CD8-positive, alpha-beta memory T cell (primary cell): Measurements from ENCODE around the gene RBM4. TPM values are rescaled to one million over a fixed set of nuclear protein-coding genes. Genes with fewer than 3 reads are reported as not detected.
"Not testable (repeated sequence)": the region's sequence is repeated elsewhere in the genome, so short reads cannot be mapped to it uniquely, and the experiment has no call there.

Experiments used
- CTCF ChIA-PET: fragments of 350-600 bp; sonication (Branson Sonifier 250); formaldehyde crosslinking; loops from one replicate; lab custom pipeline; 2021; ENCODE audit warnings: antibody characterized with exemption; lab: Charles Lee
- POLR2A ChIA-PET: fragments of 350-600 bp; sonication (Branson Sonifier 250); formaldehyde crosslinking; loops from one replicate; lab custom pipeline; 2021; ENCODE audit warnings: antibody characterized with exemption; lab: Charles Lee
- DNase-seq, 5 donors: peaks; one replicate each; pipeline versions ENCODE4 v3.0.0 to v3.0.0-alpha.2; 2020 to 2022; ENCODE audit warnings: mixed read lengths in 1 of 5
- H3K27ac ChIP-seq: one replicate; pipeline ENCODE4 v1.7.0; 2013; ENCODE audit warnings: low read depth, mild to moderate bottlenecking, low read length, moderate library complexity
- H3K27me3 ChIP-seq: 2 replicates; pipeline ENCODE4 v1.7.0; 2013; ENCODE audit warnings: low read length, mild to moderate bottlenecking; ENCODE audit not compliant: insufficient read depth, poor library complexity, severe bottlenecking
- H3K36me3 ChIP-seq: 2 replicates; pipeline ENCODE4 v1.7.0; 2013; ENCODE audit warnings: mild to moderate bottlenecking, low read length, moderate library complexity; ENCODE audit not compliant: insufficient read depth
- H3K4me1 ChIP-seq: 2 replicates; pipeline ENCODE4 v1.7.0; 2013; ENCODE audit warnings: mild to moderate bottlenecking, low read length, moderate library complexity; ENCODE audit not compliant: insufficient read depth
- H3K4me3 ChIP-seq: 2 replicates; pipeline ENCODE4 v1.7.0; 2013; ENCODE audit warnings: mild to moderate bottlenecking, low read length
- H3K9me3 ChIP-seq: 2 replicates; pipeline ENCODE4 v1.7.0; 2013; ENCODE audit warnings: mild to moderate bottlenecking, low read length
- H3K27ac Mint-ChIP-seq, 8 donors: one replicate each; pipeline ENCODE4 v1.8.0; 2020 to 2021; ENCODE audit warnings: mixed read lengths in 8 of 8, mild to moderate bottlenecking in 6 of 8, inconsistent platforms in 3 of 8, moderate library complexity in 3 of 8
- H3K27me3 Mint-ChIP-seq, 2 donors: one replicate each; pipeline ENCODE4 v1.8.0; 2020 to 2021; ENCODE audit warnings: mixed read lengths in 2 of 2, mild to moderate bottlenecking in 1 of 2, moderate library complexity in 1 of 2
- H3K36me3 Mint-ChIP-seq, 3 donors: one replicate each; pipeline ENCODE4 v1.8.0; 2020 to 2021; ENCODE audit warnings: mixed read lengths in 3 of 3, inconsistent platforms in 1 of 3, mild to moderate bottlenecking in 1 of 3
- H3K4me1 Mint-ChIP-seq, 3 donors: one replicate each; pipeline ENCODE4 v1.8.0; 2020 to 2021; ENCODE audit warnings: mixed read lengths in 3 of 3, inconsistent platforms in 1 of 3, mild to moderate bottlenecking in 1 of 3
- H3K4me3 Mint-ChIP-seq, 7 donors: one replicate each; pipeline ENCODE4 v1.8.0; 2020 to 2021; ENCODE audit warnings: mixed read lengths in 7 of 7, mild to moderate bottlenecking in 6 of 7, moderate library complexity in 4 of 7, inconsistent platforms in 2 of 7
- H3K9me3 Mint-ChIP-seq, 5 donors: one replicate each; pipeline ENCODE4 v1.8.0; 2020 to 2022; ENCODE audit warnings: mixed read lengths in 5 of 5, mild to moderate bottlenecking in 3 of 5, moderate library complexity in 2 of 5, inconsistent platforms in 1 of 5
- polyA plus RNA-seq: library from polyadenylated mRNA; unstranded; fragments of 300-500 nt; fragmentation: Illumina TruSeq; gene quantifications from one replicate; pipeline ENCODE4 v1.2.3, GENCODE V29; 2021
- total RNA-seq, 2 experiments: library from RNA; stranded (reverse); gene quantifications; one replicate each; pipeline ENCODE4 v1.2.3, GENCODE V29; 2021

RBM4 gene
- total and polyA plus RNA-seq, 3 experiments from 2014 or later = 115 to 224 (median 124) TPM

GRCh38 chr11:66606608-66607007, 31.9 kb upstream of the RBM4 start:
- H3K36me3 ChIP-seq, H3K9me3 ChIP-seq, H3K27me3 Mint-ChIP-seq, H3K4me3 ChIP-seq, H3K27me3 ChIP-seq, DNase-seq, H3K27ac ChIP-seq, H3K9me3 Mint-ChIP-seq, H3K4me3 Mint-ChIP-seq, H3K4me1 ChIP-seq: not testable (repeated sequence)
- POLR2A ChIA-PET = interaction anchor here (0.6 to 0.9 kb wide), 2 partner anchors 16 to 48 kb away, joined by 4 to 7 read pairs; no protein-coding TSS in a partner anchor
- peaks cover 6 to 14% (median 12%) of the 10 kb centered on the region in 3 donors for H3K4me1 Mint-ChIP-seq
- H3K36me3 Mint-ChIP-seq = peaks cover 0 to 39% (median 3%) of the 10 kb centered on the region in 3 donors
- peak overlapping the region in 1 of 8 donors; percentile 12 for H3K27ac Mint-ChIP-seq
- CTCF ChIA-PET = interaction anchor here (1.5 kb wide), 1 partner anchor 10 kb away, joined by 3 read pairs; the partner anchor contains the start of gene RBM14

GRCh38 chr11:66607126-66607834, 31.2 kb upstream of the RBM4 start:
- peaks cover 6% of the 10 kb centered on the region for H3K36me3 ChIP-seq
- peaks cover 0 to 34% (median 3%) of the 10 kb centered on the region in 3 donors for H3K36me3 Mint-ChIP-seq
- H3K4me3 Mint-ChIP-seq = no peak overlapping the region
- no peaks in the 10 kb centered on the region for H3K27me3 Mint-ChIP-seq
- H3K9me3 ChIP-seq = no peaks in the 10 kb centered on the region
- no peak overlapping the region for H3K27ac Mint-ChIP-seq
- POLR2A ChIA-PET = interaction anchor here (0.5 to 0.9 kb wide), 3 partner anchors 16 to 1683 kb away, joined by 3 to 4 read pairs (median 3); no protein-coding TSS in a partner anchor
- peaks cover 6 to 14% (median 12%) of the 10 kb centered on the region in 3 donors for H3K4me1 Mint-ChIP-seq
- no peaks in the 10 kb centered on the region for H3K9me3 Mint-ChIP-seq
- no peak overlapping the region for H3K27ac ChIP-seq
- no peaks in the 10 kb centered on the region for H3K27me3 ChIP-seq
- no peak overlapping the region for H3K4me3 ChIP-seq
- no peaks in the 10 kb centered on the region for H3K4me1 ChIP-seq
- no peak for DNase-seq
- CTCF ChIA-PET = no interaction called here

- Histone ChIP-seq H3K27ac (no peak overlapping the region), H3K4me3 (no peak overlapping the region), H3K36me3 (peaks cover 5% of the 10 kb centered on the region), H3K27me3 (no peaks in the 10 kb centered on the region), H3K4me1 (no peaks in the 10 kb centered on the region), H3K9me3 (no peaks in the 10 kb centered on the region)
- ChIA-PET POLR2A (no interaction called here), CTCF (interaction anchor here (0.8 kb wide), 1 partner anchor 15 kb away, joined by 3 read pairs; no protein-coding TSS in a partner anchor)
- Mint-ChIP-seq H3K4me1 (peaks cover 6 to 14% (median 12%) of the 10 kb centered on the region in 3 donors), H3K27ac (peak overlapping the region; percentile 9 to 83 (median 60)), H3K27me3 (no peaks in the 10 kb centered on the region), H3K9me3 (no peaks in the 10 kb centered on the region), H3K4me3 (no peak overlapping the region), H3K36me3 (peaks cover 0 to 18% (median 3%) of the 10 kb centered on the region in 3 donors)
- DNase-seq = no peak
These were observed 28.5 kb upstream of the RBM4 start for GRCh38 chr11:66609721-66610617.

GRCh38 chr11:66612458-66612857, 26.0 kb upstream of the RBM4 start:
- H3K4me3 ChIP-seq = no peak overlapping the region
- H3K27ac ChIP-seq = no peak overlapping the region
- H3K4me3 Mint-ChIP-seq = no peak overlapping the region
- ChIA-PET POLR2A (no interaction called here), CTCF (interaction anchor here (1.4 to 2.3 kb wide), 2 partner anchors 26 to 33 kb away, joined by 4 to 7 read pairs; partner anchors contain the start of gene RBM4)
- peaks cover 0 to 4% of the 10 kb centered on the region in 2 donors for H3K27me3 Mint-ChIP-seq
- H3K9me3 Mint-ChIP-seq = no peaks in the 10 kb centered on the region
- DNase-seq = no peak
- H3K4me1 Mint-ChIP-seq = peaks cover 16 to 33% (median 23%) of the 10 kb centered on the region in 3 donors
- H3K36me3 ChIP-seq = no peaks in the 10 kb centered on the region
- H3K4me1 ChIP-seq = peaks cover 8% of the 10 kb centered on the region
- H3K36me3 Mint-ChIP-seq = peaks cover 0 to 13% (median 0%) of the 10 kb centered on the region in 3 donors
- no peaks in the 10 kb centered on the region for H3K27me3 ChIP-seq
- H3K27ac Mint-ChIP-seq = peak overlapping the region in 1 of 8 donors; percentile 23
- H3K9me3 ChIP-seq = no peaks in the 10 kb centered on the region

- H3K27me3 ChIP-seq = no peaks in the 10 kb centered on the region
- Mint-ChIP-seq H3K4me1 (peaks cover 32 to 49% (median 39%) of the 10 kb centered on the region in 3 donors), H3K36me3 (peaks cover 0 to 29% (median 7%) of the 10 kb centered on the region in 3 donors), H3K4me3 (no peak overlapping the region), H3K9me3 (no peaks in the 10 kb centered on the region), H3K27me3 (peaks cover 0 to 4% of the 10 kb centered on the region in 2 donors), H3K27ac (no peak overlapping the region)
- H3K4me3 ChIP-seq = no peak overlapping the region
- H3K4me1 ChIP-seq = peaks cover 23% of the 10 kb centered on the region
- no peak for DNase-seq
- H3K36me3 ChIP-seq = peaks cover 5% of the 10 kb centered on the region
- no peak overlapping the region for H3K27ac ChIP-seq
- POLR2A ChIA-PET = interaction anchor here (0.7 to 1.3 kb wide), 2 partner anchors 30 to 338 kb away, joined by 3 to 7 read pairs; no protein-coding TSS in a partner anchor
- CTCF ChIA-PET = interaction anchor here (0.9 to 2.3 kb wide), 2 partner anchors 17 to 24 kb away, joined by 4 to 7 read pairs; partner anchors contain the start of gene RBM4
- H3K9me3 ChIP-seq = no peaks in the 10 kb centered on the region
These were observed 24.4 kb upstream of the RBM4 start for GRCh38 chr11:66614073-66614472.

GRCh38 chr11:66616379-66617154, 21.9 kb upstream of the RBM4 start, which contains the start of gene RBM14:
Gene RBM14 (plus strand): TSS chr11:66616630. CDS start chr11:66616721, 91 bp downstream.
- DNase-seq = peak; percentile 97 to 99 (median 98)
- Mint-ChIP-seq H3K4me1 (peaks cover 44 to 61% (median 47%) of the 10 kb centered on the region in 3 donors), H3K9me3 (no peaks in the 10 kb centered on the region), H3K27me3 (peaks cover 0 to 4% of the 10 kb centered on the region in 2 donors), H3K27ac (peak within 1 kb of the TSS; percentile 97 to 100 (median 99)), H3K4me3 (peak within 1 kb of the TSS; percentile 97 to 99 (median 98)), H3K36me3 (peaks cover 0 to 45% (median 7%) of the 10 kb centered on the region in 3 donors)
- Histone ChIP-seq H3K4me1 (peaks cover 41% of the 10 kb centered on the region), H3K9me3 (no peaks in the 10 kb centered on the region), H3K36me3 (peaks cover 9% of the 10 kb centered on the region), H3K4me3 (peak within 1 kb of the TSS; percentile 99), H3K27ac (peak within 1 kb of the TSS; percentile 100), H3K27me3 (no peaks in the 10 kb centered on the region)
- ChIA-PET CTCF (interaction anchor here (0.6 to 2.6 kb wide), 8 partner anchors 8 to 227 kb away, joined by 3 to 20 read pairs (median 4); partner anchors contain the start of genes RBM4, RBM4B and RCE1), POLR2A (interaction anchor here (0.5 to 4.6 kb wide), 18 partner anchors 9 to 345 kb away, joined by 3 to 153 read pairs (median 4); partner anchors contain the start of genes ACTN3, BBS1, CCDC87 and CCS)
